KMS-11 (cell line): Measurements from ENCODE around the gene ALX1.

Experiments used
- H2AFZ ChIP-seq: fragments of 200-600 bp; sonication (generic); 2 replicates; pipeline ENCODE4 v1.6.1; 2016; ENCODE audit warnings: antibody characterized with exemption, mixed run types, low read depth
- H3K27ac ChIP-seq: fragments of 200-600 bp; sonication (generic); 2 replicates; pipeline ENCODE4 v1.6.1; 2016; ENCODE audit warnings: mild to moderate bottlenecking, mixed run types
- H3K27me3 ChIP-seq: fragments of 200-600 bp; sonication (generic); 2 replicates; pipeline ENCODE4 v1.6.1; 2017; ENCODE audit warnings: mild to moderate bottlenecking, low read depth, mixed run types, moderate library complexity; ENCODE audit not compliant: insufficient read depth
- H3K36me3 ChIP-seq: fragments of 200-600 bp; sonication (generic); 2 replicates; pipeline ENCODE4 v1.6.1; 2017; ENCODE audit warnings: mild to moderate bottlenecking, mixed run types; ENCODE audit not compliant: insufficient read depth
- H3K4me1 ChIP-seq: fragments of 200-600 bp; sonication (generic); 2 replicates; pipeline ENCODE4 v1.6.1; 2016; ENCODE audit warnings: mild to moderate bottlenecking, low read depth, mixed run types; ENCODE audit not compliant: poor library complexity, severe bottlenecking
- H3K4me2 ChIP-seq: fragments of 200-600 bp; sonication (generic); 2 replicates; pipeline ENCODE4 v1.7.0; 2016; ENCODE audit warnings: mild to moderate bottlenecking, mixed run types
- H3K4me3 ChIP-seq: fragments of 200-600 bp; sonication (generic); IDR thresholded peaks from 2 replicates; pipeline ENCODE4 v1.6.1; 2017; ENCODE audit warnings: low read depth, low read length, mixed read lengths; ENCODE audit not compliant: insufficient read depth
- H3K79me2 ChIP-seq: fragments of 200-600 bp; sonication (generic); 2 replicates; pipeline ENCODE4 v1.6.1; 2016; ENCODE audit warnings: low read depth, mixed run types; ENCODE audit not compliant: insufficient read depth
- H3K9ac ChIP-seq: fragments of 200-600 bp; sonication (generic); 2 replicates; pipeline ENCODE4 v1.6.1; 2016; ENCODE audit warnings: mild to moderate bottlenecking, mixed run types
- H4K20me1 ChIP-seq: fragments of 200-600 bp; sonication (generic); 2 replicates; pipeline ENCODE4 v1.6.1; 2016; ENCODE audit warnings: mild to moderate bottlenecking, mixed run types; ENCODE audit not compliant: insufficient read depth
- TF ChIP-seq, protein P1 (sequence below): fragments of 200-600 bp; sonication (generic); conservative IDR thresholded peaks from 2 replicates; pipeline ENCODE4 v1.6.1; 2017; ENCODE audit warnings: low read depth, mild to moderate bottlenecking, antibody characterized with exemption, low read length, moderate library complexity, mixed read lengths

Gene ALX1

GRCh38 chr12:85280165-85280983 is at the start of gene ALX1:
Gene ALX1, plus strand, starts transcription at chr12:85280220. Its CDS starts 42 bp downstream, at chr12:85280262.
- H4K20me1 ChIP-seq: no peaks in the 10 kb centered on the region
- peaks cover 5% of the 10 kb centered on the region for H3K4me1 ChIP-seq
- peak within 1 kb of the TSS; percentile 54; the same call in 1 of the 2 replicates for H2AFZ ChIP-seq
- H3K79me2 ChIP-seq: no peaks in the 10 kb centered on the region
- no peak within 1 kb of the TSS for H3K27ac ChIP-seq
- H3K4me2 ChIP-seq: peak within 1 kb of the TSS; percentile 23; the same call in 1 of the 2 replicates
- no peak within 1 kb of the TSS for H3K4me3 ChIP-seq
- TF ChIP-seq, protein P1, sequence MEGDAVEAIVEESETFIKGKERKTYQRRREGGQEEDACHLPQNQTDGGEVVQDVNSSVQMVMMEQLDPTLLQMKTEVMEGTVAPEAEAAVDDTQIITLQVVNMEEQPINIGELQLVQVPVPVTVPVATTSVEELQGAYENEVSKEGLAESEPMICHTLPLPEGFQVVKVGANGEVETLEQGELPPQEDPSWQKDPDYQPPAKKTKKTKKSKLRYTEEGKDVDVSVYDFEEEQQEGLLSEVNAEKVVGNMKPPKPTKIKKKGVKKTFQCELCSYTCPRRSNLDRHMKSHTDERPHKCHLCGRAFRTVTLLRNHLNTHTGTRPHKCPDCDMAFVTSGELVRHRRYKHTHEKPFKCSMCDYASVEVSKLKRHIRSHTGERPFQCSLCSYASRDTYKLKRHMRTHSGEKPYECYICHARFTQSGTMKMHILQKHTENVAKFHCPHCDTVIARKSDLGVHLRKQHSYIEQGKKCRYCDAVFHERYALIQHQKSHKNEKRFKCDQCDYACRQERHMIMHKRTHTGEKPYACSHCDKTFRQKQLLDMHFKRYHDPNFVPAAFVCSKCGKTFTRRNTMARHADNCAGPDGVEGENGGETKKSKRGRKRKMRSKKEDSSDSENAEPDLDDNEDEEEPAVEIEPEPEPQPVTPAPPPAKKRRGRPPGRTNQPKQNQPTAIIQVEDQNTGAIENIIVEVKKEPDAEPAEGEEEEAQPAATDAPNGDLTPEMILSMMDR: no peak
- H3K27me3 ChIP-seq: no peaks in the 10 kb centered on the region
- peak within 1 kb of the TSS; percentile 17; the same call in 1 of the 2 replicates for H3K9ac ChIP-seq
- no peaks in the 10 kb centered on the region for H3K36me3 ChIP-seq

DNA sequence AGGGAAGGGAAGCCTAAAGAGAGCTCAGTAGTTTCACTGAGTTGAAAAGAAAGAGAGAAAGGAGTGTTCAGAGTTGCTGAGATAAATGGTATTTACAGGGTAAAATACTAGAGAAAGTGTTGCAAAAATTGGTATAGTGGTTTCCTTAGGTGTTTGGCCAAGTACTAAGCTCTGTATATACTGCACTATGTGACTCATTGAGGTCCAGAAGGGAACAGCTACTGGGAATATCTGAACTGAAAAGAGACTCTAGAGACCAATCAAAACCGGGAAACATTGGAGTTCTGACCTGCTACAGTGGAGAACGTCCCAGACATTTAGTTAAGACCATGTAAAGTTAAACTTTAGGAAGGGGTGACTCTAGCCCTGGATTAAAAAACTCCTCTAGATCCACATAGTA is 42.7 kb upstream of the ALX1 start:
- Histone ChIP-seq H3K27me3 (no peaks in the 10 kb centered on the region), H3K36me3 (no peaks in the 10 kb centered on the region), H3K9ac (no peak overlapping the region), H3K27ac (no peak overlapping the region), H3K79me2 (no peaks in the 10 kb centered on the region), H2AFZ (no peak overlapping the region), H3K4me1 (no peaks in the 10 kb centered on the region), H3K4me2 (no peak overlapping the region), H4K20me1 (no peaks in the 10 kb centered on the region), H3K4me3 (no peak overlapping the region)
- TF ChIP-seq, protein P1: no peak

GRCh38 chr12:85244561-85244960 is 35.5 kb upstream of the ALX1 start:
- Histone ChIP-seq H2AFZ (no peak overlapping the region), H3K4me3 (no peak overlapping the region), H3K36me3 (no peaks in the 10 kb centered on the region), H3K27me3 (no peaks in the 10 kb centered on the region), H3K4me2 (no peak overlapping the region), H3K4me1 (no peaks in the 10 kb centered on the region), H3K79me2 (no peaks in the 10 kb centered on the region), H4K20me1 (no peaks in the 10 kb centered on the region), H3K9ac (no peak overlapping the region), H3K27ac (no peak overlapping the region)
- TF ChIP-seq, protein P1: no peak

DNA sequence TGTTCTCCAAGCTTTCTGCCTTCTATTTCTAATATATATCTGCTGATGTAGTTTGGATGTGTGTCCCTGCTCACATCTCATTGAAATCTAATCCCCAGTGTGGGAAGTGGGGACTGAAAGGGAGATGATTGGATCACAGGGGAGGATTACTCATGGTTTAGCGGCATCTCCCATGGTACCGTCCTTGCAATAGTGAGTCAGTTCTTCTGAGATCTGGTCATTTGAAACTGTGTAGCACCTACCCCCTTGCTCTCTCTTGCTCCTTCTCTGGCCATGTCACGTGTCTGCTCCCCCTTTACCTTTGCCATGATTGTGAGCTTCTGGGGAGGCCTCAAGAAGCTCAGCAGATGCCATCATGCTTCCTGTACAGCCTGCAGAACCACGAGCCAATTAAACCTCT is 26.2 kb upstream of the ALX1 start:
- Histone ChIP-seq H3K4me2 (no peak overlapping the region), H4K20me1 (no peaks in the 10 kb centered on the region), H2AFZ (no peak overlapping the region), H3K9ac (no peak overlapping the region), H3K4me3 (no peak overlapping the region), H3K27me3 (no peaks in the 10 kb centered on the region), H3K79me2 (no peaks in the 10 kb centered on the region), H3K36me3 (no peaks in the 10 kb centered on the region), H3K27ac (no peak overlapping the region), H3K4me1 (no peaks in the 10 kb centered on the region)
- TF ChIP-seq, protein P1: no peak
